ENCODE data around the gene TEC. TPM values are rescaled to one million over a fixed set of nuclear protein-coding genes. Genes with fewer than 3 reads are reported as not detected.

The TEC gene
- polyA plus RNA-seq, 1 of the 3 experiments (the other 2 are of a cell fraction): 0.85 TPM

- 42% methylated on average over 1 of the region's 1 CpG for WGBS (ENCODE audit: low lambda C conversion rate)
- no peak overlapping the region for H3K9ac ChIP-seq
- H3K4me2 ChIP-seq: no peak overlapping the region
- H3K4me1 ChIP-seq (ENCODE audit: control insufficient read depth in 1 of 2, insufficient read depth in 2 of 2, low read depth in 1 of 2, low read length in 1 of 2): no peaks in the 10 kb centered on the region
- no peak overlapping the region for H3K27ac ChIP-seq (ENCODE audit: low read depth in 2 of 2, low read length in 1 of 2)
- H3K9me3 ChIP-seq: no peaks in the 10 kb centered on the region
- H2AFZ ChIP-seq (ENCODE audit: low read depth): no peak overlapping the region
- H3K27me3 ChIP-seq (ENCODE audit: insufficient read depth): no peaks in the 10 kb centered on the region
- H4K20me1 ChIP-seq (ENCODE audit: insufficient read depth): no peaks in the 10 kb centered on the region
- no peak overlapping the region for H3K4me3 ChIP-seq (ENCODE audit: low read depth in 2 of 2, low read length in 1 of 2)
- H3K36me3 ChIP-seq (replicated peaks in 1 of 2; ENCODE audit: control insufficient read depth in 1 of 2, insufficient read depth in 2 of 2, low read length in 1 of 2): no peaks in the 10 kb centered on the region
- TF ChIP-seq FOXJ3 (CRISPR knock-in tag; IDR thresholded peaks at IDR 0.05) (no peak), NFIC (IDR thresholded peaks at IDR 0.05; ENCODE audit: borderline replicate concordance) (no peak), RFX5 (IDR thresholded peaks at IDR 0.05; ENCODE audit: low read length) (no peak), TEAD4 (IDR thresholded peaks at IDR 0.05; ENCODE audit: borderline replicate concordance, insufficient read depth) (no peak), YY1 (IDR thresholded peaks at IDR 0.05; ENCODE audit: low read depth) (no peak), EP300 (IDR thresholded peaks at IDR 0.05; ENCODE audit: borderline replicate concordance in 1 of 2, low read depth in 1 of 2, low read length in 1 of 2) (no peak), EZH2phosphoT487 (IDR thresholded peaks at IDR 0.05; ENCODE audit: borderline replicate concordance, low read depth) (no peak), SIN3A (IDR thresholded peaks at IDR 0.05; ENCODE audit: borderline replicate concordance, low read depth, low read length) (no peak), POLR2AphosphoS5 (IDR thresholded peaks at IDR 0.05; ENCODE audit: low read depth, low read length) (no peak), FOSL2 (IDR thresholded peaks at IDR 0.05; ENCODE audit: borderline replicate concordance, low read depth) (no peak), TAF1 (IDR thresholded peaks at IDR 0.05; ENCODE audit: borderline replicate concordance, low read depth, low read length) (no peak), USF1 (IDR thresholded peaks at IDR 0.05; ENCODE audit: borderline replicate concordance, low read depth) (no peak)
- TF ChIP-seq, protein P1, sequence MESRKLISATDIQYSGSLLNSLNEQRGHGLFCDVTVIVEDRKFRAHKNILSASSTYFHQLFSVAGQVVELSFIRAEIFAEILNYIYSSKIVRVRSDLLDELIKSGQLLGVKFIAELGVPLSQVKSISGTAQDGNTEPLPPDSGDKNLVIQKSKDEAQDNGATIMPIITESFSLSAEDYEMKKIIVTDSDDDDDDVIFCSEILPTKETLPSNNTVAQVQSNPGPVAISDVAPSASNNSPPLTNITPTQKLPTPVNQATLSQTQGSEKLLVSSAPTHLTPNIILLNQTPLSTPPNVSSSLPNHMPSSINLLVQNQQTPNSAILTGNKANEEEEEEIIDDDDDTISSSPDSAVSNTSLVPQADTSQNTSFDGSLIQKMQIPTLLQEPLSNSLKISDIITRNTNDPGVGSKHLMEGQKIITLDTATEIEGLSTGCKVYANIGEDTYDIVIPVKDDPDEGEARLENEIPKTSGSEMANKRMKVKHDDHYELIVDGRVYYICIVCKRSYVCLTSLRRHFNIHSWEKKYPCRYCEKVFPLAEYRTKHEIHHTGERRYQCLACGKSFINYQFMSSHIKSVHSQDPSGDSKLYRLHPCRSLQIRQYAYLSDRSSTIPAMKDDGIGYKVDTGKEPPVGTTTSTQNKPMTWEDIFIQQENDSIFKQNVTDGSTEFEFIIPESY (IDR thresholded peaks at IDR 0.05; ENCODE audit: borderline replicate concordance, low read depth): no peak
- ChIA-PET POLR2A (no interaction called here), CTCF (interaction anchor here (0.9 to 1.7 kb wide), 2 partner anchors 10 to 12 kb away, joined by 3 to 8 read pairs; no protein-coding TSS in a partner anchor)
- DNase-seq: no peak
- H3F3A ChIP-seq (replicated peaks; ENCODE audit: insufficient read depth): no peaks in the 10 kb centered on the region
- 0 out of 2 replicates have a peak, but pooled peaks cover 4% of the 10 kb centered on the region for H3K9me2 ChIP-seq
- 0 out of 2 replicates have a peak, but pooled peaks cover 2% of the 10 kb centered on the region for H3K79me2 ChIP-seq (ENCODE audit: insufficient read depth)
These were observed 27.0 kb downstream of the TEC start for GRCh38 chr4:48242511-48243195.

DNA sequence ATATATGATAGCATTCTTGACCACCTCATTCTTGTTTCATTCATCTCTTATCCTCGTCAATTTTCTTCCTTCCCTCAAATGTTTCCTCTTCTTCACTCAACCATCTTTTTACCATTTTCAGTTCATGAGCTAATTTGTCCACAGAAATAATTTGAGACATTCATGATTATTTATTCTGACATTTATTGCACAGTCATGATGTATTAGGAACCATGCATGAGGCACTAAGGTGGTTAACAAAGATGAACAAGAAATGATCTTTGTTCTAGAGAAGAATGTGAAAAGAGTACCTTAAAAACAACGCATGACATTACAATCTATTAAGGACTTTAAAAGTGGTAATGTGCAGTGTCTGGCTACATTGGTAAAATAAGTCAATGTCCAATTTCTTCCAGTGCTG, 27.9 kb downstream of the TEC start:
- H3K9me2 ChIP-seq: 0 out of 2 replicates have a peak, but pooled peaks cover 4% of the 10 kb centered on the region
- no peaks in the 10 kb centered on the region for H4K20me1 ChIP-seq (ENCODE audit: insufficient read depth)
- CTCF ChIA-PET: no interaction called here
- H3K9ac ChIP-seq: no peak overlapping the region
- no peak overlapping the region for H3K27ac ChIP-seq (ENCODE audit: low read depth in 2 of 2, low read length in 1 of 2)
- H3K27me3 ChIP-seq (ENCODE audit: insufficient read depth): no peaks in the 10 kb centered on the region
- no peak overlapping the region for H3K4me3 ChIP-seq (ENCODE audit: low read depth in 2 of 2, low read length in 1 of 2)
- H2AFZ ChIP-seq (ENCODE audit: low read depth): no peak overlapping the region
- H3K79me2 ChIP-seq (ENCODE audit: insufficient read depth): no peaks in the 10 kb centered on the region
- H3K36me3 ChIP-seq (replicated peaks in 1 of 2; ENCODE audit: control insufficient read depth in 1 of 2, insufficient read depth in 2 of 2, low read length in 1 of 2): no peaks in the 10 kb centered on the region
- H3K4me2 ChIP-seq: no peak overlapping the region
- POLR2A ChIA-PET: no interaction called here
- H3K9me3 ChIP-seq: no peaks in the 10 kb centered on the region
- no peak for TF ChIP-seq POLR2AphosphoS5 (IDR thresholded peaks at IDR 0.05; ENCODE audit: low read depth, low read length)
- TF ChIP-seq JUND (IDR thresholded peaks at IDR 0.05): no peak
- TF ChIP-seq, protein P2, sequence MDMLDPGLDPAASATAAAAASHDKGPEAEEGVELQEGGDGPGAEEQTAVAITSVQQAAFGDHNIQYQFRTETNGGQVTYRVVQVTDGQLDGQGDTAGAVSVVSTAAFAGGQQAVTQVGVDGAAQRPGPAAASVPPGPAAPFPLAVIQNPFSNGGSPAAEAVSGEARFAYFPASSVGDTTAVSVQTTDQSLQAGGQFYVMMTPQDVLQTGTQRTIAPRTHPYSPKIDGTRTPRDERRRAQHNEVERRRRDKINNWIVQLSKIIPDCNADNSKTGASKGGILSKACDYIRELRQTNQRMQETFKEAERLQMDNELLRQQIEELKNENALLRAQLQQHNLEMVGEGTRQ (IDR thresholded peaks at IDR 0.05; ENCODE audit: borderline replicate concordance, low read depth, low read length): no peak
- TF ChIP-seq, protein P3, sequence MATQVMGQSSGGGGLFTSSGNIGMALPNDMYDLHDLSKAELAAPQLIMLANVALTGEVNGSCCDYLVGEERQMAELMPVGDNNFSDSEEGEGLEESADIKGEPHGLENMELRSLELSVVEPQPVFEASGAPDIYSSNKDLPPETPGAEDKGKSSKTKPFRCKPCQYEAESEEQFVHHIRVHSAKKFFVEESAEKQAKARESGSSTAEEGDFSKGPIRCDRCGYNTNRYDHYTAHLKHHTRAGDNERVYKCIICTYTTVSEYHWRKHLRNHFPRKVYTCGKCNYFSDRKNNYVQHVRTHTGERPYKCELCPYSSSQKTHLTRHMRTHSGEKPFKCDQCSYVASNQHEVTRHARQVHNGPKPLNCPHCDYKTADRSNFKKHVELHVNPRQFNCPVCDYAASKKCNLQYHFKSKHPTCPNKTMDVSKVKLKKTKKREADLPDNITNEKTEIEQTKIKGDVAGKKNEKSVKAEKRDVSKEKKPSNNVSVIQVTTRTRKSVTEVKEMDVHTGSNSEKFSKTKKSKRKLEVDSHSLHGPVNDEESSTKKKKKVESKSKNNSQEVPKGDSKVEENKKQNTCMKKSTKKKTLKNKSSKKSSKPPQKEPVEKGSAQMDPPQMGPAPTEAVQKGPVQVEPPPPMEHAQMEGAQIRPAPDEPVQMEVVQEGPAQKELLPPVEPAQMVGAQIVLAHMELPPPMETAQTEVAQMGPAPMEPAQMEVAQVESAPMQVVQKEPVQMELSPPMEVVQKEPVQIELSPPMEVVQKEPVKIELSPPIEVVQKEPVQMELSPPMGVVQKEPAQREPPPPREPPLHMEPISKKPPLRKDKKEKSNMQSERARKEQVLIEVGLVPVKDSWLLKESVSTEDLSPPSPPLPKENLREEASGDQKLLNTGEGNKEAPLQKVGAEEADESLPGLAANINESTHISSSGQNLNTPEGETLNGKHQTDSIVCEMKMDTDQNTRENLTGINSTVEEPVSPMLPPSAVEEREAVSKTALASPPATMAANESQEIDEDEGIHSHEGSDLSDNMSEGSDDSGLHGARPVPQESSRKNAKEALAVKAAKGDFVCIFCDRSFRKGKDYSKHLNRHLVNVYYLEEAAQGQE (IDR thresholded peaks at IDR 0.05; ENCODE audit: low read depth, low read length): no peak
- no peak for TF ChIP-seq PBX3 (IDR thresholded peaks at IDR 0.05)
- no peak for TF ChIP-seq RCOR1 (IDR thresholded peaks at IDR 0.05; ENCODE audit: low read length)
- H3F3A ChIP-seq (replicated peaks; ENCODE audit: insufficient read depth): no peaks in the 10 kb centered on the region
- WGBS (ENCODE audit: low lambda C conversion rate): 93% methylated on average over 2 of the region's 2 CpGs
- DNase-seq: no peak
- no peaks in the 10 kb centered on the region for H3K4me1 ChIP-seq (ENCODE audit: control insufficient read depth in 1 of 2, insufficient read depth in 2 of 2, low read depth in 1 of 2, low read length in 1 of 2)

All from SK-N-SH (cell line).